Dermis microvascular lymphatic vessel endothelial cell (primary cell): ENCODE results near the gene IFI27L2. TPM values are rescaled to one million over a fixed set of nuclear protein-coding genes. Genes with fewer than 3 reads are reported as not detected.

Experiments used
- DNase-seq, 2 donors: peaks; one replicate each; pipeline versions ENCODE4 v3.0.0 to v3.0.0-alpha.2; 2010; ENCODE audit warnings: low read depth in 2 of 2
- total RNA-seq: library from RNA; depleted of rRNA; stranded (reverse); fragments of >200 nt; gene quantifications from 2 replicates; pipeline ENCODE4 v1.2.1, GENCODE V29; 2014

The IFI27L2 gene
- total RNA-seq, 1 donor from 2014 or later, result 8.9 TPM

DNA sequence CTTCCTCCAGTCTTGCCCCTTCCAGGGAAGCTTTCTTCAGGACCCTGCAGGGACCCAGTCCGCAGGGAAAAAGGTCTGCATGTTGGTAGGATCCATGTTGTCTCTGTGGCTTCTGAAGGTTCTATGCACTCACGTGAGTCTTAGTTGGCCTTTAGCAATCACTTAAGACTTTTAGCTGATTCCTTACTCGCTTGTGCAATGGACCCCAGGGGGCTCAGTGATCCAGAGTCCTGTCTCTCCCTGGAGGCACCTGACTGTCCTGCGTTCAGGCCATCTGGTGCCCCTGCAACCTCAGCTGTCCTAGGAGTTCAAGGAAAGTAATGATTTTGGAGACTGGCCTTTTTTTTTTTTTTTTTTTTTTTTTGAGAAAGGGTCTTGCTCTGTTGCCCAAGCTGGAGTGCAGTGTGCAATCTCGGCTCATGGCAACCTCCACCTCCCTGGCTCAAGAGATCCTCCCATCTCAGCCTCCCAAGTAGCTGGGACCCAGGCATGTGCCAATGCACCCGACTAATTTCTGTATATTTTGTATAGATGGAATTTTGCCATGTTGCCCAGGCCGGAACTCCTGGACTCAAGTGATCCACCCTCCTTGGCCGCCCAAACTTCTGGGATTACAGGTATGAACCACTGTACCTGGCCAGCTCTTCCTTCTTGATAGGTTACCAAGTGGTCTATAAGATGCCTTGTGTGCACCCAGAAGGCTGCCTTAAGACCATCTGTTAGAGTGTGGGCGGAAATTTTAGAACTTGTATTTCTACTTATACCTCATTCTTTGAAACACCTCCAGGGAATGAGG, 4.6 kb downstream of the IFI27L2 start:
- DNase-seq, result no peak

DNA sequence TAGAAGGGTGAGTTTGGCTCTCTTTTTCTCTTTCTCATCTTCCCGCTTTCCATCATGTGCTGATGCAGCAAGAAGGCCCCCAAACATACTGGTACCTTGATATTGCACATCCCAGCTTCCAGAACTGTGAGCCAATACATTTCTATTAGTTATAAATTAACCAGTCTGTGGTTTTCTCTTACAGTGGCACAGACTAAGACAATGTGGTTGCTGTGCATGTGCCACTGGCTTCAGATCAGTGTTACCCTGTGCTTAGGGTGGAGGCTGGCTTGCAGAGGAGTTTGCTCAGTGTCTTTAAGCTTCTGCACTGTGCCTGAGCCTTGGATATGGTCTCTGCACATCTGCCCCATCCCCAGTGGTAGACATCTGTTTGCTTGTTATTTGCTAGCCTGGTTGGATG, 5.5 kb downstream of the IFI27L2 start:
- no peak for DNase-seq

DNA sequence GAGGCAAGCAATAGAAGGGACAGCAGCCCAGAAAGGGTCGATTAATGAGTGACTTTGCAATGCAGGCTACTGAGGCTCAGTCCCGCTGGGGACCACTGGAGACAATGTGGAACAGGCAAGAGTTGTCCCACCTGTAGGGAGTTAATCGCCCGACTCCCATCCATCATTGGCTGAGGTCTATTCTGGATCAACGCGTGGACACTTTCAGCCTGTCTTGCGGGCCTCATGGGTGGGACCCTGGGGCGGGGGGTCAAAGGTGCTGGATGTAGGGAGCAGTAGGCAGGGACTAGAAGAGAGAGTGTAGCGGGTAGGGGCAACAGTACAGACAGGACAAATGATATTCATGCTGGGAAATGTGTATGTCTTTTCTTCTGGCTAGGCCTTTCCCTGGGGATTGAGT, 6.1 kb downstream of the IFI27L2 start:
- no peak for DNase-seq

DNA sequence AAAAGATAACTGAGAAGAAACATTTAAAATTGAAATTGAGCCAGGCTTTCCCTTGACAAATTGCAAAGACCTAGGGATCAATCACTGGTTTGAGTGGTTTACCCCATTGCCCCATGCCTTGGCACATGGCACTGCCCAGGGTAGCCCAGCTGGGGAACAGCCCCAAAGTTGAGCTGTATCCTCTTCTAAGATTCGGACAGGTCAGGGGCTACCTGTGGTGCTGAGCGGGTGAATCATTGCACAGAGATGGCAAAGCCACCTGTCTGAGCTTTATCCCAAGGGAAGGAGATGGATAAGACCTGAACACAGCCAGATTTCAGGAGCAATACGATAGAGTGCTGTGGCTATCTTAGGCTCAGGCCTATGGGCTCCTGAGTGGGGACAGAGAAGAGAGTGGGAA, 7.0 kb downstream of the IFI27L2 start:
- no peak for DNase-seq

DNA sequence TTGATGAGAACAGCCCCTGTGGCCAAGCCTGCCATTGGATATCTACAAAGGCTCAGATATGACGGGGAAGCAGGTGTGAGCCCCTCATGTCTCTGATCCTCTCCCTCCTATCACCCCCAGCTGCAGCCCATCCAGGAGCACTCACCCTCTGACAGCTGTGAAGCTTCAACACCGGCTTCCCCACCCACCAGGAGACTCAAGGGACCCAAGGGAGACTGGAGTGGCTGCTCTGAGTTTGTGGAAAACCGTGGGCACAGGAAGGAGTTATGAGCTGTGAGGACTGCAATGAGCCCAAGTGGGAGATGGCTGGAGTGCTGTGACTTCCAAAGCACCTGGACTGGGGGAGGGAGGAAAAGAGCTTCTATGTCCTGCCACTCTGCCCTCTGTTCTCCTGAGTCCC, 7.9 kb downstream of the IFI27L2 start:
- DNase-seq, result no peak

DNA sequence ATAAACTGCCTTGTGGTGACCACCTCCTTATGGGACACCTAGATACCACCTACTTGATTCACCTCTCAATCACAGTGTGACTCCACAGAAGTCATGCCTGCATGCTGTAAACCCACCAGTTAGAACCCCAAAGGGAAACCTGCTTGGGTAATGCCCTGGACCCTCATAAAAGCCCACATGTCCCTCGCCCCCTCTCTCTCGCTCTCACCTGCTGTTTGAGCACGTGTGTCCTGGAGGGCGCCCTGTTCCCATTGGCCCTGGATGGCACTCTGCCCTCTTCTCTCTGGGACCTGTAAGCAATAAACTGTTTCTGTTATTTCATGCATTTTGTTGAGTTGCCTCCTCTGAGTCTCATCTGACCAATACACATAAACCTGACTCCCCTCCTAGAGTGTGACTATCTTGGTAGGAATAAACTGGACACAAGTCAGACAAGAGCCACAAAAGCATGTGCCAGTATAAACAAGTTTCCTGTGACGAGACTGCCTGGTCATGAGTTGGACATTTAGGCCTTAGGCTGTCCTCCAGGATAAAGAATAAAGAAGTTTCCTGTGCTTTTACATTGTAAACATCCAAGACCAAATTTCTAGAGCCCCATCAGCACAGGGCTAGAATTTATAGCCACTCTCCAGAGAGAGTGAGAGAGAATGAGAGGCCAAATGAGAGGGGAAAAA, 8.6 kb downstream of the IFI27L2 start:
- DNase-seq, result peak in 1 of 2 donors; percentile 42

DNA sequence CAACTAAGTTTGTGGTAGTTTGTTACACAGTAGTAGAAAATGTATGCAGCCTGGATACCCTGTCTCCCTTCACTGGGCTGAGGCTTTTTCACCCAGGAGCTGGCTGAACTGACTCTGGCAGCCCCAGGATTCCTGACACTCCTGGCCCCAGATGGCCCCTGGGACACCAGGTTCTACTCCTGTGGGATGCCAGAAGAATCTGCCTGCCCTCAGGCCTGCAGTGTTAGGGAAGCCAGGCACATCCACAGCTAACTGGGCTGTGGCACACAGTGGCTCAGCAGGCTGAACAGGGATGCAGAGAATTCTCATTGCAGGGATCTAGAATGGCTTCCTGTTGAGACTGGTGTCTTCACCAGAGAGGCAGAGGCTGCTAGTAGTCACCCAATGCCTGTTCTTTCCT, 10.3 kb downstream of the IFI27L2 start:
- no peak for DNase-seq

DNA sequence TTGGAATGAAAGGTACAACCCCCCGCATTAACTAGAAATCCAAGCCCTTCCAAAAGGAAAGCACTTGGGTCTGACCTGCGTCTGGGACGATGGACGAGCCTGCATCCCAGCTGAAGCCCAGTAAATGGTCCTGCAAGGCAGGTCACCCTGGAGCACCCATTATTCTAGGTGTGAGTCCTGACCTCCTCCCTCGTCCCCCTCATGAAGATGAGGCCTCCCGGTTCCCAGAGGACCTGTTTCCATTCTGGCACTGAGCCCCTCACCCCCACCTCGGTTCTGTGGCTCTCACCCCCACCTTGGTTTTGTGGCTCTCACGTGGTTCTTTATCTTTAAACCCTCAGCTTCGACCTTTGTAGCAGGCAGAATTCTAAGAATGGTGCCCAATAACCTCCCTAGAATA, 11.5 kb downstream of the IFI27L2 start:
- DNase-seq, result no peak

DNA sequence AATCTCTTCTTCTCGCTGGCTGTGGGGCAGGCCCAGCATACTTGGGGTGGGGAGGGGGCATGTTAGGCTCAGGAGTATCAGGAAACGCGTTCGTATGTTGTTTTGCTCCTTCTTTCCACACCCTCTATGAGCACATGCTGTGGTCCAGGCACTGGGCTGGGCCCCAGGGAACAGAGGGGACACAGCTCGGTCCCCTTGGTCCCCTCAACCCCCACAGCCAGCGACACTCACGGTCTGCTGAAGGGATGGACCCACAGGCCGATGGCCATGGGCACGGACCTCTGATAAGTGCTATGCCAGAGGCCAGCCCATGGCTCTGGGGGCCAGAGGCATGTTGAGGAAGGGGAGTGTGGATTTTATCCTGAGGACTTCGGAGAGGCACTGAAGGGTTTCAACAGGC, 12.7 kb downstream of the IFI27L2 start:
- DNase-seq, result no peak

DNA sequence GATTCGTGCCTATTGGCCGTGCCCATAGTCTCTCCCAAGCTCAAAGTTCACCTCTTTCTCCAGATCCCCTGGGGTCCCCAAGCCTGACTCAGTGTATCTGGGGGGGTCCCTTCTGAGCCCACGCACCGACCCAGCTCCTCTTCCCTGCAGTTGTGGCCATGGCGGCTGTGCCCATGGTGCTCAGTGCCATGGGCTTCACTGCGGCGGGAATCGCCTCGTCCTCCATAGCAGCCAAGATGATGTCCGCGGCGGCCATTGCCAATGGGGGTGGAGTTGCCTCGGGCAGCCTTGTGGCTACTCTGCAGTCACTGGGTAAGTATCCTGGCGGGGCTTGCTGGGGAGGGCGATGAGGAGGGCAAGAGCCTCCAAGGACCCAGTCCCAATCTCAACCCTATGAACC, 13.8 kb downstream of the IFI27L2 start:
- DNase-seq, result no peak

DNA sequence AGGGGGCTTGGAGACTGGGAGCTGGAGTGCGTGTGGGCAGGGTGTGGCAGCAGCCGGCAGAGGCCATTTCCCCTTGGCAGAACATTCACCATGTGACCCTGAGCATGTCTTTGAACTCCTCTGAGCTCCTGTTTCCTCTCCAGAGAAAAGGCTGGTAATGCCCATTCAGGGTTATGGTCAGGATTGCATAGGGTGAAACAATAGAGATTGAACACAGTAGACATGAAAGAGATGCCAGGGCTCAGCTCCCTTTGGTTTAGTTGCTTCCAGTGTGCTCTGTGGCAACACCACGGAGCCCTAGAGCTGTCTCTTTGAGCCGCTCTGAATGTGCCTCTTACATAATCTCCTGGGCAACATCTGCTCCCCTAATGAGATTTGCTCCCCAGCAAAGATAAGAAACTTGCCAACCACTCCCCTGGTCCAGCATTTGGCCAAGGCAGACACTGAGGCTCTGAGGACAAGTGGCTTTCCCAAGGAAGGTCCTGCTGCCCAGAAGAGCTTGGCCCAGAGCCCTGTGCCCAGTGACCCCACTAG, 14.3 kb downstream of the IFI27L2 start:
- peak in 1 of 2 donors; percentile 40 for DNase-seq

DNA sequence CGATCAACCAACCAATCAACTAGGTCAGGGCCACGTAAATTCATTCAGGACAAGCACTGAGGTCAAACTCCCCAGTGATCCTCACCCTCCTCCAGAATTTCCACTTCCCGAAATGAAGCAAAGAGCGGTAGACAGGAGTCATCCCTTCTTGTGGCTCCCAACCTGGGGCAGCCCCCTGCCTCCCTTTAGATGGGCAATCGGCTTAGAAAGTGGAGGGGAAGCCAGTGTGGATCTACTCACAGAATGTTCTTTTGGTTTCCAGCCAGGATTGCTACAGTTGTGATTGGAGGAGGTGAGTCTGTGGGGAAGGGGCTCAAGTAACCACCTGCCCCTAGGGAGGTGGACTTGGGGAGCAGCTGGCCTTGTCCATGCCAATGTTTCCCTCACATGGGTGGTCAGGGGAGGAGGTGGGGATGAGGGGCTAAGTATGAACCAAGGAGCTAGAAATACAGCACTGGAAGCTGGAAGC, 14.8 kb downstream of the IFI27L2 start:
- no peak for DNase-seq

DNA sequence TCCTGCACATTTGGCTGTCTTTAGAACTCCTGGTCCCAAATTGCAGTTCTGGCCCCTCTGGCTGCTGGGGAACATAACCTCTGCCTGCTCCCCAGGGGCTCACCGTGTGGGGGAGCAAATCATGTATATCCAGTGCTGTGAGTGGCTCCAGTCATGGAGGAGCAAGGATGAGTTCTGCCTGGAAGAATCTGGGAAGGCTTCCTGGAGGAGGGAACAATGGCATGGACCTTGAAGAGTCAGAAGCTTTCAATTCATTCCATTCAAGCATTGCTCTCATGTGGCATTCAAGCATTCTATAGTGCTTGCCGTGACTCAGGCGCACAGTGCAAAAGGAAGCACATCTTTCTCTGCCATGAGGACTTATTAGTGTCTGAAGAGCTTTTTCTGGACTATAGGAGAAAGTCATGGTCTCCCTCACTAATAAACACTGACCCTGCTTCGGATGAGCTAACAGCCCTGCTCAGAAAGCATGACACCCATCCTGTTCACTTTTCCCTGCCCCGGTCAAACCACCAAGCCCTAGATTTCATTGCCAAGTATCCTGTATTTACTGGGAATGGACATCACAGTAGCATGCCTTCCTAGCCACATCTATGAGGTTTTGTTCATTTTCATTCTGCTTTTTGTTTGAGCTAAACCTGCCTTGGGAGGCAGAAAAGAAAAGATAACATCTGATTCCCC, 15.4 kb downstream of the IFI27L2 start:
- DNase-seq, result no peak

DNA sequence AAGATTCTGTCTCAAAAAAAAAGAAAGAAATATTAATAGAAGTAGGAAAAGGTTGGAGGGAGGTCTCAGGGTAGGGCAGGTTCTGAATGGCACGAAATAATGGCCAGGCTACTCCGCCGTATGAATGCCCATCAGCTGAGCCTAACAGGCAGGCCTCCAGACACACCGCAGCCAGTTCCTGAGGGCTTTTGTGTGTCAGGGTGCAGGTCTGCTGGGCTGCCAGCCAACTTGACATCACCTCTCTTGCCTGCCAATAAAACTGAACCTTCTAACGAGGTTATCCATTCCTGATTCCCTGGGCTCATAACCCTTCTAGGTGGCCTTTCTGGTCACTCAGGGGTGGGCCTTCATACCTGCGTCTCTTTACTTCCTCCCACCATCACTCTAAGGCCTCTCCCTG, 15.9 kb downstream of the IFI27L2 start:
- DNase-seq, result peak; percentile 55 to 56

DNA sequence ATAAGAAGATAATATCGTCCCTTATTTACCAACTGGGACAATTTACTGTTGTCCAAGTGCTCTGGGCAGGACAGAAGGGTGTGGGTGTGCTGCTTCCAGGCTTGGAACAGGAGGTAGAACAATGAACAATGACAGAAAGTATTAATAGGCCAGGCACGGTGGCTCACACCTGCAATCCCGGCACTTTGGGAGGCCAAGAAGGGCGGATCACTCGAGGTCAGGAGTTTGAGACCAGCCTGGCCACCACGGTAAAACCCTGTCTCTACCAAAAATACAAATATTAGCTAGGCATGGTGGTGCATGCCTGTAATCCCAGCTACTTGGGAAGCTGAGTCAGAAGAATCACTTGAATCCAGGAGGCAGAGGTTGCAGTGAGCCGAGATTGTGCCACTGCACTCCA, 16.3 kb downstream of the IFI27L2 start:
- no peak for DNase-seq

DNA sequence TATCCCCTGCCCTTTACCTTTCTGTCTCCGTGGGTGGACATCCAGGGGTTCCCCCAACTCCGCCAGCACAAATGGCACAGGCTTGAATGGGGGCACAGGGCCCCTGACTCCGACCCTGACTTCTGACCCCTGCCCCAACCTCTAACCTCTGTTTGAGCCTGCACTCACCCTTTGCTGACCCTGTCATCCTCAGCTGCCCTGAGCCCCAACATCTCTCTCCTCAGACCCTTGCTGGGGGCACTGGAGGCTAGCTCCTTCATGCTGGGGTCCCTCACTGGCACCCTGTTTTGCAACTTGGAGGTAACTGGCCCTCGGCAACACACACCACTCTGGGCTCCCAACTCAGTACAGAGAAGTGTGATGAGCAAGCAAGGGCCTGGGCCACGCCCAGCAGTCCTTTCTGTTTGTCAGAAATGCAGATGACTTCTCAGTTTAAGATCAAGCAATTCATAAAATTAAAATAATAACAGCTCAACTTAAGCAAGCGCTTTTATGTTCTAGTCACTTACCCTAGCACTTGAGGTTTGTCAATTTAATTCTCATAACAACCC, 16.8 kb downstream of the IFI27L2 start:
- DNase-seq, result no peak

DNA sequence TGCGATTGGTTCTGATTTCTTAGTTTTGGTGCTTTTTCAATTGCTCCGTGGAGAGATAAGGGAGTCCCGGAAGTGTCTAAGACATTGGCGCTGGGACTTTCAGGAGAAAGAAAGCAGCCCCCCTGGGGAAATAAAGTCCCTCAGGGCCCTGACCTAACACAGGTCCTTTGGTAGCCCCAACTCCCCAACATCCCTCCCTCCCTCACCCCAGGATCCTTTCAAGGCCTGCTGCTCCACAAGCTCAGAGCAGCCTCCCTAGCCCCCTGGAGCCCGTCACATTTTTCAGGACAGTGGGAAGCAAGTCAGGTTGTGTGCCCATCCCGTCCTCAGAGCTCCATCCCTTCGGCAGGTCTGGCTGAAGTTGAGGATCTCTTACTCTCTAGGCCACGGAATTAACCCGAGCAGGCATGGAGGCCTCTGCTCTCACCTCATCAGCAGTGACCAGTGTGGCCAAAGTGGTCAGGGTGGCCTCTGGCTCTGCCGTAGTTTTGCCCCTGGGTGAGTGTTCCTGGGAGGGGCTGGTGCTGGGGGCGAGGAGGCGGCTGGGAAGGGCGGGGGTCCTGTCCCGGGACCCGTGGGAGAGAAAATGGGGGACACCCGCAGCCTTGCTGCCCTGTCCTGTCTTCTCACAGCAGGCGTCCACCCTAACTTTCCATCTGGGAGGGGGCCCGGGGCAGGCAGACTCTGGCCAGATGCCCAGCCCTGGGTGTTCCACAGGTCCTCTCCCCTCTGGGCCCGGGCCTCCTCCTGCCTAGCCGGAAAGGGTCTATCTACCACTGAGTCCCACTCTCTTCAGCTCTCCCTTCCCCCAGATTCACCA, 17.9 kb downstream of the IFI27L2 start:
- no peak for DNase-seq

DNA sequence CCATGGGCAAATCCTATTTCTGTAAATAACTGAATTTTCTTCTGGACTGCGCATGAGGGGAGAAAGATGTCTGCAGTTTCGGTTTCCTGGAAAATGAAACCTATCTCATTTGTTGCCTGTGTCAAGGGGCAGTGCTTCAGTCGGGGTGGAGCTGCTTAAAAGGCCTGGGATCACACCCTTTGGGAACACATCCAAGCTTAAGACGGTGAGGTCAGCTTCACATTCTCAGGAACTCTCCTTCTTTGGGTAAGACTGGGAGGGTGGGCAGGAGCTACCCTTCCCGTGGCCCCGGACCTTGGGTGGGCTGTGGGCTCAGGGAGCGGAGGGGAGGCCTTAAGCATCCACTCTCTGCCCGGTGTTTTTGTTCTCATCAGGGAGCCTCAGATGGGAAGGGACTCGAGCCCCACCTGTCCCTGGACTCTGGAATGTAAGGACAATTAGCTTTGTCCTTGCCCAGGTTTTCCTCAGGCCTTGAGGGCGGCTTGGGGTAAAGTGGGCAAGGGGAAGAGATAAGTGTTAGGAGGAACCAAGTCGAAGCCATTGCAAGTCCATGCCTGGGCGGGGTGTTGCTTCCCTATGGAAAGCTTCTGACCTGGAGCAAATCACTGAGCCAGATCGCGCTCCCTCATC, 18.7 kb downstream of the IFI27L2 start, which contains the start of gene IFI27:
TSS of gene IFI27 (plus strand) at position 185 of the 630 bp plus-strand sequence.
- no peak for DNase-seq

DNA sequence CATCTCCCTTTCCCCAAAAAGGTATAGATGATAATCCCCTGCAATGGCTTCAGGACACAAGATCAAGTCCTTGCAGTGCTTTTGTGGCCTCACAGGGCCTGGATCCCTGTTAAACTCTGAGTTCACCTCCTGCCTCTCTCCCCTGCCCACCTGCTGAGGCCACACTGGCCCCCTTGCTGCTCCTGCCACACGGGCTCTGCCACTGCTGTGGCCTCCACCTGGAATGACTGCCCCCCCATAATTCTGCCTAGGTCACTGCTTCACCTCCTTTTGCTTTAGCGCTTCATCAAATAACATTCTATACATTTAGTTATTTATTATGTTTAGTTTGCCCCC, 19.5 kb downstream of the IFI27L2 start:
- DNase-seq, result no peak

DNA sequence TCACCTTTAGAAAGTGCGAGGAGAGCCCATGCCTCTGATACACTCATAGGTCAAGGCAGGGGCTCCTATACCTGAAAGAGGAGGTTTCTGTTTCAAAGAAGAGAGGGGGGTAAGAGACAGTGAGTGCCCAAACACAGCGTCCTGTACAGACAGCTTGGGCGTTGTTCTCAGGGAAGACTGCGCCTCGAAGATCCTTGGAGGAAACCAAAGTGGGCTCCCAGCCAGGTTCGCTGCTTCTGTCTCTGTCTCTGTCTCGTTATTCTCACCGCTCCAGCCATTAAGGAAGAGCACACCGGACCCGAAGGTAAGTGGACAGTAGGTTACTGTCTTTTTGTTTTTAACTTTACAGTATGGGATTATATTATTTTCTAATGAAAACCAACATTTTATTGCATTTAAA, 24.7 kb downstream of the IFI27L2 start:
- no peak for DNase-seq
